Large intestine (tissue), 3 donors: ENCODE data around the gene ASCL4. TPM values are rescaled to one million over a fixed set of nuclear protein-coding genes. Genes with fewer than 3 reads are reported as not detected.

ENCODE experiments used
- DNase-seq, 2 donors: peaks; one replicate each; pipeline versions ENCODE4 v3.0.0 to v3.0.0-alpha.2; 2013
- H3K27ac ChIP-seq: one replicate; pipeline ENCODE4 v1.5.1; 2013; ENCODE audit warnings: low read length
- H3K27me3 ChIP-seq: 2 replicates; pipeline ENCODE4 v1.6.1; 2013; ENCODE audit warnings: low read length; ENCODE audit not compliant: control insufficient read depth, insufficient read depth
- H3K36me3 ChIP-seq: 2 replicates; pipeline ENCODE4 v1.6.1; 2013; ENCODE audit warnings: low read length; ENCODE audit not compliant: control insufficient read depth, insufficient read depth
- H3K4me1 ChIP-seq: one replicate; pipeline ENCODE4 v1.6.1; 2013; ENCODE audit warnings: low read length; ENCODE audit not compliant: control insufficient read depth, insufficient read depth
- H3K4me3 ChIP-seq: one replicate; pipeline ENCODE4 v1.5.1; 2013; ENCODE audit warnings: low read length
- H3K9me3 ChIP-seq: one replicate; pipeline ENCODE4 v1.6.1; 2013; ENCODE audit warnings: mild to moderate bottlenecking, low read depth, low read length, moderate library complexity; ENCODE audit not compliant: control insufficient read depth
- WGBS: methylation state at CpG from one replicate; pipeline ENCODE4 v1.1.5; 2013; ENCODE audit warnings: low lambda C conversion rate; ENCODE audit not compliant: insufficient coverage; 5-methylcytosine and 5-hydroxymethylcytosine counted together
- polyA plus RNA-seq: library from polyadenylated mRNA; unstranded; fragments of 120-200 nt; gene quantifications from one replicate; pipeline ENCODE4 v1.2.1, GENCODE V29; 2013

ASCL4 gene
- polyA plus RNA-seq, 1 donor, result 0.03 TPM

GRCh38 chr12:107776171-107776570 lies 1.7 kb downstream of the ASCL4 start:
- 60% methylated on average over 1 of the region's 6 CpGs for WGBS
- H3K4me1 ChIP-seq, result no peaks in the 10 kb centered on the region
- no peaks in the 10 kb centered on the region for H3K9me3 ChIP-seq
- no peak overlapping the region for H3K4me3 ChIP-seq
- peaks cover 42% of the 10 kb centered on the region for H3K27me3 ChIP-seq
- no peak for DNase-seq
- H3K36me3 ChIP-seq, result no peaks in the 10 kb centered on the region
- no peak overlapping the region for H3K27ac ChIP-seq

DNA sequence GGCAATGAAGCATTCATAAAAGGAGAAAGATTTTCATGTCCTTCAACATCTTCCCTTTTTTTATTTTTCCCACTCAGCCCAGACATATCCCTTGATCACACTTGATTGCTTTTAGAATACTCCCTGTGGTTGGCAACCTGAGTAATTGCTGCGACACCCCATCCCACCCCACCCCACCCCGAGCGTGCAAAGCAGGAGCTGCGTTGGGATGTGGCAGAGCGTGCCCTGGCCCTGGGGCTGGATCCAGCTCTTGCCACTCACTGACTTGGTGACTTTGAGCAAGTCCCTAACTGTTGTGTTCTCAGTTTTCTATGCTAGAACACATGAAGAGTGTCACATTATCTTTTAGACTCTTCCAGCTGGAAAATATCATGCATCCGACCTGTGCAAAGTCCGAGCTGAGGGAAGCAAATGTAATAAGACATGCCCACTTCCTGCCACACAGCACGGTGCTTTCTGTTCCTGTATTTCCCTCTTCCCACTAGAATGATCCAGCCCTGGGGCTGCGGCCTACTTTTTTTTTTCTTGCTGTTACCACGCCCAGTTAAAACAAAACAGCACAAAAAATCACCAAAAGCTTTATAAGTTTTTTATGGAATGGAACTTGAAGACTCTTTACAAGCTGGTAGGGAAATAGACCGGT lies 4.0 kb downstream of the ASCL4 start:
- Histone ChIP-seq H3K27me3 (peaks cover 42% of the 10 kb centered on the region), H3K36me3 (no peaks in the 10 kb centered on the region), H3K4me1 (no peaks in the 10 kb centered on the region), H3K27ac (no peak overlapping the region), H3K4me3 (no peak overlapping the region), H3K9me3 (no peaks in the 10 kb centered on the region)
- peak; percentile 26 to 76 for DNase-seq
- no CpG with 5 or more reads among the region's 11 CpGs for WGBS

GRCh38 chr12:107779077-107779831 lies 4.8 kb downstream of the ASCL4 start:
- Histone ChIP-seq H3K4me1 (no peaks in the 10 kb centered on the region), H3K9me3 (no peaks in the 10 kb centered on the region), H3K27ac (no peak overlapping the region), H3K4me3 (no peak overlapping the region), H3K36me3 (no peaks in the 10 kb centered on the region), H3K27me3 (peaks cover 36% of the 10 kb centered on the region)
- no peak for DNase-seq
- WGBS, result 69% methylated on average over 3 of the region's 7 CpGs

DNA sequence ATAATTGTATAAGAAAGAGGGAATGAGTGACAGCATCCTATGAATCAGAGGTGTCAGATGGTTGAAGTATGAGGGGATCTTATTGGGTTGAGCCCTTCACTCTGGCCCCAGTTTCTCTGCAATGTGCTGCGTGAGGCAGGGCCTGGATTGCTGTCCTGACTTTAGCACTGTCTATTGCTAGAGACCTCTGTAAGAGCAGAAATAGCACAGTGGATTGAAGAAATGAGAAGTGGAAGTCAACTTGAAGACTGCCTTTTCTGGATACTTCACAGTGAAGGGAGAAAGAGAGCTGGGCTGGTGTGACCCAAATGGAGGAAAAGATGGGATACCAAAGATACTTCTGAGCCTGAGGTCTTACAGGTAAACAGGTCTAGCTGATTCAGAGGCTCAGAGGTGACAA lies 5.8 kb downstream of the ASCL4 start:
- Histone ChIP-seq H3K36me3 (no peaks in the 10 kb centered on the region), H3K27ac (no peak overlapping the region), H3K9me3 (no peaks in the 10 kb centered on the region), H3K27me3 (peaks cover 25% of the 10 kb centered on the region), H3K4me1 (no peaks in the 10 kb centered on the region), H3K4me3 (no peak overlapping the region)
- no peak for DNase-seq
- WGBS, result no CpG with 5 or more reads among the region's 1 CpG

- Histone ChIP-seq H3K4me3 (no peak overlapping the region), H3K4me1 (no peaks in the 10 kb centered on the region), H3K27me3 (peaks cover 12% of the 10 kb centered on the region), H3K27ac (no peak overlapping the region), H3K36me3 (no peaks in the 10 kb centered on the region), H3K9me3 (no peaks in the 10 kb centered on the region)
- DNase-seq, result no peak
- WGBS, result 100% methylated on average over 1 of the region's 2 CpGs
Observed at GRCh38 chr12:107782067-107782466, 7.6 kb downstream of the ASCL4 start.

DNA sequence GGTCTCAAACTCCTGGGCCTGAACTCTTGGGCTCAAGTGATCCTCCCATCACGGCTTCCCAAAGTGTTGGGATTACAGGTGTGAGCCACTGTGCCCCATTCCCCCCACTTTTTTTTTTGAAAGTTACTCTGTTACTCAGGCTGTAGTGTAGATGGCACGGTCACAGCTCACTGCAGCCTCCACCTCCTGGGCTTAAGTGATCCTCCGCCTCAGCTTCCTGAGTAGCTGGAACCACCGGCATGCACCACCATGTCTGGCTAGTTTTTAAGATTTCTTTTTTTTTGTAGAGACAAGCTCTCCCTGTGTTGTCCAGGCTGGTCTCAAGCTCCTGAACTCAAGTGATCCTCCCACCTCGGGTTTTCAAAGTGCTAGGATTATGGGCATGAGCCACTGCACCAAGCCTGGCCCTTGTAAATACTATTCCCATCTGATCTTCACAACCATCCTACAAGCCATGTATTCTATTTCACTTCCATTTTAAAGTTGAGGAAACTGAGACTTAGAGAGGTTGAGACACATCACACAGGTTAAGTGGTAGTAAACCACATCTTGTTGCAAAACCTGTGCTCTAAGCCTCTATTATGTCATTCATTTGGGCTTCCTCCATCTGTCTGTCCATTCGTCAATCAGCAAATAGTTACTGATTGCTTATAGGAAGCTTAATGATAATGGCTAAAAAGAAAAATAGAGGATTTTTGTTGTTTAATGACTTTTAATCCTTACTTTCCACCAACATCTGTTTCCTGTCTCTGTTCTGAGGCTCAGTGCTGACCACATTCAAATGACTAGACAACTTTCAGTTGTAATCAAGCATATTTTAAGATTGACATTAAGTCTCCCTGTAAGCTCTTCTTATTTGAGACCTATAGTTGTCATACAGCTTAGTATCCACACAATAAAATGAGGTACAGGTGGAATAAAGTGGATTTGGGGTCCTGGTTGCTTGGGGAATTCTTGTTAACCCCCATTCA lies 9.2 kb downstream of the ASCL4 start:
- no peak for DNase-seq
- Histone ChIP-seq H3K4me3 (no peak overlapping the region), H3K27me3 (peaks cover 17% of the 10 kb centered on the region), H3K9me3 (no peaks in the 10 kb centered on the region), H3K27ac (no peak overlapping the region), H3K4me1 (no peaks in the 10 kb centered on the region), H3K36me3 (no peaks in the 10 kb centered on the region)
- no CpG with 5 or more reads among the region's 6 CpGs for WGBS

DNA sequence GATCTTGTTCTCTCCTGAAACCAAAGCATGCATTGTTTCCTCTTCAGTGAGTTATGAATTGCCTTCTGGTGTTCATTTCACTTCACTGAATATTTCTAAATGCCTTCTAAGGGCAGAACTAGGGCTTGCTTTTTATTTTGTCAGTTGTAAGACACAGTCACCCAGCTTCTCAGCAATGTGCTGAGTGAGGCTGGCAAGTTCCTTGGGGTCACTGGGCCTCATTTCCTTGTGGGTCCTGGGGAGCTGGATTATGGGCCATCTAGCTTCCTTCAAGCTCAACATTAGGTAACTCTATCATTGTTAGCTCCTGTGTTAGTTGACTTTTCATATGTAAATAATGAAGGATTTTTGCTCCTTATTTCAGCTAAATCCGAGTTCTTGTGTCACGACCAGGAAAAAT lies 13.8 kb downstream of the ASCL4 start:
- peaks cover 6% of the 10 kb centered on the region for H3K27me3 ChIP-seq
- H3K36me3 ChIP-seq, result no peaks in the 10 kb centered on the region
- WGBS, result no CpG with 5 or more reads among the region's 2 CpGs
- no peak overlapping the region for H3K4me3 ChIP-seq
- H3K9me3 ChIP-seq, result no peaks in the 10 kb centered on the region
- H3K27ac ChIP-seq, result no peak overlapping the region
- no peak for DNase-seq
- no peaks in the 10 kb centered on the region for H3K4me1 ChIP-seq

- Histone ChIP-seq H3K36me3 (no peaks in the 10 kb centered on the region), H3K4me3 (no peak overlapping the region), H3K27ac (no peak overlapping the region), H3K27me3 (peaks cover 6% of the 10 kb centered on the region), H3K4me1 (no peaks in the 10 kb centered on the region), H3K9me3 (no peaks in the 10 kb centered on the region)
- WGBS, result 80% methylated on average over 3 of the region's 17 CpGs
- no peak for DNase-seq
Observed at GRCh38 chr12:107788690-107789458, 14.4 kb downstream of the ASCL4 start.

DNA sequence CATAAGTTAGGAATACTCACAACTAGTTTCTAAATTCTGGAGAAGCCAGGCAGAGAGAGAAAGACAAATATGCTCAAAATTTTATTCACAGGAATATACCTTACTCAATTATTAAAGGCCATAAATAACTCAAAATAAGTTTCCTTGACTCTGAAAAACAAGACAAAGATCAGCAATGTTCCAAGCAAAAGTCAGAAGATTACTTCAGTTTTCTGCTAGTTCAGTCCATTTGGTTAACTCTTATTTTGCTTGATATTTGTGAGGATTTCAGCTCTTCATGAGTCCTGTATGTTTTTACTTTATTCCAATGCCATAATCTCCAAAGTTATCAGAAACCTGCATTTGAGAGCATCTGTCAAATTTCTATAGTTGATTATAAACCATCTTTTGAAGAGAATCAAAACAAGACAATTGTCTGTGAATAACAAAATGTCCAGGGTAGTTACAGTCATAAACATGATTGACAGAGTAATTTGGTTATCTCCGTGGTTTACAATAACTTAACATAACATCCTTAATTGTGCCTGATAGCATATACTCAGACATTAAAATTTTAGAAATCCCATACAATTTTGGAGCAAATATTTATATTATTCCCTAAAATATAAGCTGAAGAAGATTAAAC lies 17.1 kb downstream of the ASCL4 start:
- no CpG with 5 or more reads among the region's 1 CpG for WGBS
- no peak for DNase-seq
- Histone ChIP-seq H3K4me3 (no peak overlapping the region), H3K27ac (no peak overlapping the region), H3K36me3 (no peaks in the 10 kb centered on the region), H3K27me3 (peaks cover 6% of the 10 kb centered on the region), H3K9me3 (no peaks in the 10 kb centered on the region), H3K4me1 (no peaks in the 10 kb centered on the region)
